SK-N-SH treated with all-trans-retinoic acid at 6 μM for 48 hours (cell line): ENCODE results near the gene GUCY2F.

Experiments used
- ATAC-seq: fragments of 200-7000 bp; cut with Tn5 transposase; 3 replicates; pipeline ENCODE4 v1.9.1; 2020; ENCODE audit warnings: mild to moderate bottlenecking, moderate library complexity
- ARNTL ChIP-seq: fragments of 450-650 bp; formaldehyde crosslinking; IDR thresholded peaks from 2 replicates; pipeline ENCODE4 v1.5.0; 2020; ENCODE audit warnings: low read depth, mild to moderate bottlenecking, moderate library complexity, borderline replicate concordance
- BACH2 ChIP-seq: fragments of 250-450 bp; sonication (Bioruptor Pico); IDR thresholded peaks from 2 replicates; pipeline ENCODE4 v1.9.0; 2021; ENCODE audit warnings: mild to moderate bottlenecking, borderline replicate concordance
- CREB5 ChIP-seq: fragments of 250-450 bp; sonication (Bioruptor Pico); IDR thresholded peaks from 2 replicates; pipeline ENCODE4 v1.5.1; 2020; ENCODE audit warnings: low read depth, mild to moderate bottlenecking, moderate library complexity
- CSDC2 ChIP-seq: fragments of 250-450 bp; sonication (Bioruptor Pico); IDR thresholded peaks from 2 replicates; pipeline ENCODE4 v1.5.0; 2020; ENCODE audit warnings: mild to moderate bottlenecking, moderate library complexity
- ESRRG ChIP-seq: fragments of 250-450 bp; sonication (Bioruptor Pico); IDR thresholded peaks from 2 replicates; pipeline ENCODE4 v1.6.1; 2021; ENCODE audit warnings: mild to moderate bottlenecking
- GLIS3 ChIP-seq: fragments of 250-450 bp; sonication (Bioruptor Pico); IDR thresholded peaks from 2 replicates; pipeline ENCODE4 v1.5.0; 2020; ENCODE audit warnings: mild to moderate bottlenecking, moderate library complexity
- ISL1 ChIP-seq: fragments of 250-450 bp; sonication (Bioruptor Pico); IDR thresholded peaks from 2 replicates; pipeline ENCODE4 v2.1.2; 2022; ENCODE audit warnings: mild to moderate bottlenecking, moderate library complexity
- OSR1 ChIP-seq: fragments of 250-450 bp; sonication (Bioruptor Pico); IDR thresholded peaks from 2 replicates; pipeline ENCODE4 v1.8.0; 2022; ENCODE audit warnings: moderate library complexity, mild to moderate bottlenecking, inconsistent platforms
- PPARA ChIP-seq: fragments of 250-450 bp; sonication (Bioruptor Pico); IDR thresholded peaks from 2 replicates; pipeline ENCODE4 v1.5.0; 2020; ENCODE audit warnings: mild to moderate bottlenecking, borderline replicate concordance
- RARB ChIP-seq: fragments of 250-450 bp; sonication (Bioruptor Pico); IDR thresholded peaks from 2 replicates; pipeline ENCODE4 v1.8.0; 2021; ENCODE audit warnings: mild to moderate bottlenecking, moderate library complexity
- SNAI2 ChIP-seq: fragments of 250-450 bp; sonication (Bioruptor Pico); IDR thresholded peaks from 2 replicates; pipeline ENCODE4 v1.5.0; 2020; ENCODE audit warnings: mild to moderate bottlenecking, moderate library complexity
- TCF4 ChIP-seq: fragments of 250-450 bp; sonication (Bioruptor Pico); IDR thresholded peaks from 2 replicates; pipeline ENCODE4 v1.8.0; 2021; ENCODE audit warnings: mild to moderate bottlenecking, moderate library complexity, borderline replicate concordance
- TOX ChIP-seq: fragments of 250-450 bp; sonication (Bioruptor Pico); IDR thresholded peaks from 2 replicates; pipeline ENCODE4 v1.8.0; 2021; ENCODE audit warnings: mild to moderate bottlenecking, moderate library complexity, borderline replicate concordance
- ZFP3 ChIP-seq: fragments of 250-450 bp; sonication (Bioruptor Pico); IDR thresholded peaks from 2 replicates; pipeline ENCODE4 v1.5.0; 2020; ENCODE audit warnings: mild to moderate bottlenecking, moderate library complexity
- ZFP30 ChIP-seq: fragments of 450-650 bp; formaldehyde crosslinking; IDR thresholded peaks from 2 replicates; pipeline ENCODE4 v1.5.0; 2022; ENCODE audit warnings: mild to moderate bottlenecking, moderate library complexity
- ZNF565 ChIP-seq: fragments of 450-650 bp; formaldehyde crosslinking; conservative IDR thresholded peaks from 2 replicates; pipeline ENCODE4 v1.5.0; 2020; ENCODE audit warnings: low read depth, mild to moderate bottlenecking, moderate library complexity
- ZNF70 ChIP-seq: fragments of 450-650 bp; formaldehyde crosslinking; IDR thresholded peaks from 2 replicates; pipeline ENCODE4 v1.5.0; 2020; ENCODE audit warnings: mild to moderate bottlenecking, moderate library complexity
- ZNF8 ChIP-seq: fragments of 450-650 bp; formaldehyde crosslinking; IDR thresholded peaks from 2 replicates; pipeline ENCODE4 v1.5.0; 2020; ENCODE audit warnings: mild to moderate bottlenecking, moderate library complexity
- TF ChIP-seq, protein P1 (sequence below): fragments of 250-450 bp; sonication (Bioruptor Pico); IDR thresholded peaks from 2 replicates; pipeline ENCODE4 v1.8.0; 2021; ENCODE audit warnings: low read depth, mild to moderate bottlenecking, moderate library complexity, borderline replicate concordance
- TF ChIP-seq, protein P2 (sequence below): fragments of 250-450 bp; sonication (Bioruptor Pico); IDR thresholded peaks from 2 replicates; pipeline ENCODE4 v1.5.1; 2021; ENCODE audit warnings: mild to moderate bottlenecking, moderate library complexity
- TF ChIP-seq, protein P3 (sequence below): fragments of 250-450 bp; sonication (Bioruptor Pico); IDR thresholded peaks from 2 replicates; pipeline ENCODE4 v1.5.0; 2020; ENCODE audit warnings: mild to moderate bottlenecking, moderate library complexity

The GUCY2F gene

GRCh38 chrX:109346491-109346890 is 135.4 kb downstream of the GUCY2F start:
- TF ChIP-seq ZFP30 (CRISPR knock-in tag) (no peak), TOX (CRISPR knock-in tag) (no peak), SNAI2 (no peak), CSDC2 (CRISPR knock-in tag) (no peak), GLIS3 (CRISPR knock-in tag) (no peak), TCF4 (CRISPR knock-in tag) (no peak), ZNF565 (CRISPR knock-in tag) (no peak), RARB (CRISPR knock-in tag) (no peak), BACH2 (no peak), ISL1 (CRISPR knock-in tag) (no peak), ZNF70 (CRISPR knock-in tag) (no peak), PPARA (CRISPR knock-in tag) (no peak), ESRRG (CRISPR knock-in tag) (no peak), ZFP3 (CRISPR knock-in tag) (no peak), ZNF8 (CRISPR knock-in tag) (no peak), OSR1 (CRISPR knock-in tag) (no peak)
- TF ChIP-seq, protein P1, sequence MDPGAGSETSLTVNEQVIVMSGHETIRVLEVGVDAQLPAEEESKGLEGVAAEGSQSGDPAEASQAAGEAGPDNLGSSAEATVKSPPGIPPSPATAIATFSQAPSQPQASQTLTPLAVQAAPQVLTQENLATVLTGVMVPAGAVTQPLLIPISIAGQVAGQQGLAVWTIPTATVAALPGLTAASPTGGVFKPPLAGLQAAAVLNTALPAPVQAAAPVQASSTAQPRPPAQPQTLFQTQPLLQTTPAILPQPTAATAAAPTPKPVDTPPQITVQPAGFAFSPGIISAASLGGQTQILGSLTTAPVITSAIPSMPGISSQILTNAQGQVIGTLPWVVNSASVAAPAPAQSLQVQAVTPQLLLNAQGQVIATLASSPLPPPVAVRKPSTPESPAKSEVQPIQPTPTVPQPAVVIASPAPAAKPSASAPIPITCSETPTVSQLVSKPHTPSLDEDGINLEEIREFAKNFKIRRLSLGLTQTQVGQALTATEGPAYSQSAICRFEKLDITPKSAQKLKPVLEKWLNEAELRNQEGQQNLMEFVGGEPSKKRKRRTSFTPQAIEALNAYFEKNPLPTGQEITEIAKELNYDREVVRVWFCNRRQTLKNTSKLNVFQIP (CRISPR knock-in tag), result no peak
- TF ChIP-seq, protein P2, sequence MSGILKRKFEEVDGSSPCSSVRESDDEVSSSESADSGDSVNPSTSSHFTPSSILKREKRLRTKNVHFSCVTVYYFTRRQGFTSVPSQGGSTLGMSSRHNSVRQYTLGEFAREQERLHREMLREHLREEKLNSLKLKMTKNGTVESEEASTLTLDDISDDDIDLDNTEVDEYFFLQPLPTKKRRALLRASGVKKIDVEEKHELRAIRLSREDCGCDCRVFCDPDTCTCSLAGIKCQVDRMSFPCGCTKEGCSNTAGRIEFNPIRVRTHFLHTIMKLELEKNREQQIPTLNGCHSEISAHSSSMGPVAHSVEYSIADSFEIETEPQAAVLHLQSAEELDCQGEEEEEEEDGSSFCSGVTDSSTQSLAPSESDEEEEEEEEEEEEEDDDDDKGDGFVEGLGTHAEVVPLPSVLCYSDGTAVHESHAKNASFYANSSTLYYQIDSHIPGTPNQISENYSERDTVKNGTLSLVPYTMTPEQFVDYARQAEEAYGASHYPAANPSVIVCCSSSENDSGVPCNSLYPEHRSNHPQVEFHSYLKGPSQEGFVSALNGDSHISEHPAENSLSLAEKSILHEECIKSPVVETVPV (CRISPR knock-in tag), result no peak
- TF ChIP-seq, protein P3, sequence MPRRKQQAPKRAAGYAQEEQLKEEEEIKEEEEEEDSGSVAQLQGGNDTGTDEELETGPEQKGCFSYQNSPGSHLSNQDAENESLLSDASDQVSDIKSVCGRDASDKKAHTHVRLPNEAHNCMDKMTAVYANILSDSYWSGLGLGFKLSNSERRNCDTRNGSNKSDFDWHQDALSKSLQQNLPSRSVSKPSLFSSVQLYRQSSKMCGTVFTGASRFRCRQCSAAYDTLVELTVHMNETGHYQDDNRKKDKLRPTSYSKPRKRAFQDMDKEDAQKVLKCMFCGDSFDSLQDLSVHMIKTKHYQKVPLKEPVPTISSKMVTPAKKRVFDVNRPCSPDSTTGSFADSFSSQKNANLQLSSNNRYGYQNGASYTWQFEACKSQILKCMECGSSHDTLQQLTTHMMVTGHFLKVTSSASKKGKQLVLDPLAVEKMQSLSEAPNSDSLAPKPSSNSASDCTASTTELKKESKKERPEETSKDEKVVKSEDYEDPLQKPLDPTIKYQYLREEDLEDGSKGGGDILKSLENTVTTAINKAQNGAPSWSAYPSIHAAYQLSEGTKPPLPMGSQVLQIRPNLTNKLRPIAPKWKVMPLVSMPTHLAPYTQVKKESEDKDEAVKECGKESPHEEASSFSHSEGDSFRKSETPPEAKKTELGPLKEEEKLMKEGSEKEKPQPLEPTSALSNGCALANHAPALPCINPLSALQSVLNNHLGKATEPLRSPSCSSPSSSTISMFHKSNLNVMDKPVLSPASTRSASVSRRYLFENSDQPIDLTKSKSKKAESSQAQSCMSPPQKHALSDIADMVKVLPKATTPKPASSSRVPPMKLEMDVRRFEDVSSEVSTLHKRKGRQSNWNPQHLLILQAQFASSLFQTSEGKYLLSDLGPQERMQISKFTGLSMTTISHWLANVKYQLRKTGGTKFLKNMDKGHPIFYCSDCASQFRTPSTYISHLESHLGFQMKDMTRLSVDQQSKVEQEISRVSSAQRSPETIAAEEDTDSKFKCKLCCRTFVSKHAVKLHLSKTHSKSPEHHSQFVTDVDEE (CRISPR knock-in tag), result no peak
- ATAC-seq, result no peak

DNA sequence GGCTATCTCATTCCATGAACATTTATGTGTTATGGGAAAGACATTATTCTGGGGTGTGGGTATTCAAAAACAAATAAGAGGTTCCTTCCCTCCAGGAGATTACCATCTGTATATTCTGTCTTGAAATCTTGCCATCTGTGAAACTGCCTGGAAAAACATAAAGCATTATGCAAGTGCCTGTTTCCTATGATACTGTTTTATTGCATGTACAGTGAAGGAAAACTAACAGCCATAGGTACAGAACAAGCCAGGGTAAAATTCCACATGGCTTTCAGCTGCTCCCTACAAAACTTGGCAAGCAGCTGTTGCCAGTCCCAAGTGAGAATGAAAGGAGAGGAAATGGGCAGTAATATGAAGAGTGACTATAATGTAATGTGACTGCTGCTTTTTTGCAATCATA is 136.0 kb downstream of the GUCY2F start:
- no peak for ATAC-seq
- TF ChIP-seq ESRRG (CRISPR knock-in tag) (no peak), RARB (CRISPR knock-in tag) (no peak), PPARA (CRISPR knock-in tag) (no peak), TOX (CRISPR knock-in tag) (no peak), ZFP3 (CRISPR knock-in tag) (no peak), ISL1 (CRISPR knock-in tag) (no peak), CREB5 (no peak), ARNTL (CRISPR knock-in tag) (no peak), SNAI2 (no peak), OSR1 (CRISPR knock-in tag) (no peak), ZNF8 (CRISPR knock-in tag) (no peak), ZFP30 (CRISPR knock-in tag) (no peak), ZNF565 (CRISPR knock-in tag) (no peak), GLIS3 (CRISPR knock-in tag) (no peak)
- TF ChIP-seq, protein P1 (CRISPR knock-in tag), result no peak
- TF ChIP-seq, protein P3 (CRISPR knock-in tag), result no peak
- TF ChIP-seq, all 23 proteins: peak for 0
